WTC11 (cell line): ENCODE results near the gene NIFK.

ENCODE experiments used
- AR ChIP-seq: fragments of 250-450 bp; sonication (Bioruptor Pico); IDR thresholded peaks from 2 replicates; pipeline ENCODE4 v1.9.0; 2021; ENCODE audit warnings: mild to moderate bottlenecking
- ATF2 ChIP-seq: sonication (generic); formaldehyde crosslinking; IDR thresholded peaks from 2 replicates; pipeline ENCODE4 v1.8.1; 2022; ENCODE audit warnings: low read depth, missing genetic modification reagents, borderline replicate concordance
- FOXJ3 ChIP-seq: sonication (generic); formaldehyde crosslinking; IDR thresholded peaks from 2 replicates; pipeline ENCODE4 v1.9.0; 2021; ENCODE audit warnings: missing genetic modification reagents, mild to moderate bottlenecking, borderline replicate concordance
- JUN ChIP-seq: sonication (generic); formaldehyde crosslinking; IDR thresholded peaks from 2 replicates; pipeline ENCODE4 v1.8.0; 2023; ENCODE audit warnings: mild to moderate bottlenecking, missing genetic modification reagents
- SMAD3 ChIP-seq: sonication (generic); formaldehyde crosslinking; IDR thresholded peaks from 2 replicates; pipeline ENCODE4 v1.8.0; 2022; ENCODE audit warnings: missing genetic modification reagents, mild to moderate bottlenecking, borderline replicate concordance
- USF1 ChIP-seq: sonication (generic); formaldehyde crosslinking; IDR thresholded peaks from 2 replicates; pipeline ENCODE4 v1.8.0; 2022; ENCODE audit warnings: mild to moderate bottlenecking, missing genetic modification reagents
- TF ChIP-seq, protein P1 (sequence below): fragments of 200-600 bp; IDR thresholded peaks from 2 replicates; pipeline ENCODE4 v1.8.0; 2022; ENCODE audit warnings: antibody characterized with exemption

DNA sequence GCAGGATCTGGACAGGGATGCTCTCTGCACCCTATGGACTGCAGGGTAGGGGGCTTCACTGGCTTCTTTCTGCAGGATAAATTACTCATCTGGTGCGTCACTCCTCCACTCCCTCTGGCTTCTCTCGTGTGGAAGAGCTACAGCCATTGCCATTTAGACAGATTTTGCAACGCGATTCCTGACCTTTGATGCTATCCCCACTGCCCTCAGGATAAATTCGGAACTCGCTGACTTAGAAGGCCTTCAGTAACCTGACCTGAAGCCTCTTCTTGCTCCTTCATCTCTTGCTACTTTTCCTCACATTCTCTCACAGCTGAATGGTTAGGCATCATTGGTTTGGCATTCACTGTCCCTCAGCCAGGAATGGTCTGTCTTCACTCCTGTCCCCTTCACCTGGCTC is 5.3 kb downstream of the NIFK start:
- no peak for TF ChIP-seq JUN (CRISPR knock-in tag)
- TF ChIP-seq USF1, result no peak
- TF ChIP-seq, protein P1, sequence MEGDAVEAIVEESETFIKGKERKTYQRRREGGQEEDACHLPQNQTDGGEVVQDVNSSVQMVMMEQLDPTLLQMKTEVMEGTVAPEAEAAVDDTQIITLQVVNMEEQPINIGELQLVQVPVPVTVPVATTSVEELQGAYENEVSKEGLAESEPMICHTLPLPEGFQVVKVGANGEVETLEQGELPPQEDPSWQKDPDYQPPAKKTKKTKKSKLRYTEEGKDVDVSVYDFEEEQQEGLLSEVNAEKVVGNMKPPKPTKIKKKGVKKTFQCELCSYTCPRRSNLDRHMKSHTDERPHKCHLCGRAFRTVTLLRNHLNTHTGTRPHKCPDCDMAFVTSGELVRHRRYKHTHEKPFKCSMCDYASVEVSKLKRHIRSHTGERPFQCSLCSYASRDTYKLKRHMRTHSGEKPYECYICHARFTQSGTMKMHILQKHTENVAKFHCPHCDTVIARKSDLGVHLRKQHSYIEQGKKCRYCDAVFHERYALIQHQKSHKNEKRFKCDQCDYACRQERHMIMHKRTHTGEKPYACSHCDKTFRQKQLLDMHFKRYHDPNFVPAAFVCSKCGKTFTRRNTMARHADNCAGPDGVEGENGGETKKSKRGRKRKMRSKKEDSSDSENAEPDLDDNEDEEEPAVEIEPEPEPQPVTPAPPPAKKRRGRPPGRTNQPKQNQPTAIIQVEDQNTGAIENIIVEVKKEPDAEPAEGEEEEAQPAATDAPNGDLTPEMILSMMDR, result no peak
- no peak for TF ChIP-seq FOXJ3 (CRISPR knock-in tag)
- TF ChIP-seq SMAD3 (CRISPR knock-in tag), result no peak
- no peak for TF ChIP-seq AR (CRISPR knock-in tag)
- TF ChIP-seq ATF2, result no peak
